NCI-H226 (cell line): ENCODE data around the gene SLC19A1.

Experiments used
- DNase-seq: peaks from one replicate; pipeline ENCODE4 v3.0.0-alpha.2; 2015

Gene SLC19A1

DNA sequence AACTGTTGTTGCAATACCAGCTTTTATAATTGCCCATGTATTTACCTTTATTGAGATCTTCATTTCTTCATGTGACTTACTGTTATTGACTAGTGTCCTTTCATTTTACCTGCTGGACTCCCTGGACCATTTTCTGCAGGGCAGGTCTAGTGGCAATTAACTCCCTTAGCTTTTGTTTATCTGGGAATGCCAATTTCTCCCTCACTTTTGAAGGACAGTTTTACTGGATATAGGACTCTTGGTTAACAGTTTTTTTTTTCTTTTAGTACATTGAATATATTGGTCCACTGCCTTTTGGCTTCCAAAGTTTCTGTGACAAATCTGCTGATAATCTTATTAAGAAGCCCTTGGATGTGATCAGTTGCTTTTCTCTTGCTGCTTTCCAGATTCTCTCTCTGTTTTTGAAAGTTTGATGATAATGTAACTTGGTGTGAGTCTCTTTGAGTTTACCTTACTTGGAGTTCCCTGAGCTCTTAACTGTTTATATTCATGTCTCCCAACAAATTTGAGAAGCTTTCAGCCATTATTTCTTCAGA, 80.4 kb downstream of the SLC19A1 start:
- no peak for DNase-seq

DNA sequence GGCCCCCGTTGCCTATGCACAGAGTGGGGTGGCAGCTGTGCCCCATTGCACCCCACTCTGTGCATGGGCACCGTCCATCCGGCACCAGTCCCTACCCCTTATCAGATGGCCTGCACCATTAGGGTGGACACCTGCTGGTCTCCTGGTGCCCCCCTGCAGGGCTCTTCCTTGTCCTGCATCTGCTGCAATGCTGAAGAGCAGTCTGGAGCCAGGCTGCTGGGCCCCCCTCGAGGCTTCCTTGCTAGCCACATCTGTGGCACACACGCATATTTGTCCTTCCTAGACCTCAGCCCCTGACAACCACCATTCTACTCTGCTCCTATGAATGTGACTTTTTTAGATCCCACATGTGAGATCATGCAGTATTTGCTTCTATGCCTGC, 80.9 kb downstream of the SLC19A1 start:
- no peak for DNase-seq

DNA sequence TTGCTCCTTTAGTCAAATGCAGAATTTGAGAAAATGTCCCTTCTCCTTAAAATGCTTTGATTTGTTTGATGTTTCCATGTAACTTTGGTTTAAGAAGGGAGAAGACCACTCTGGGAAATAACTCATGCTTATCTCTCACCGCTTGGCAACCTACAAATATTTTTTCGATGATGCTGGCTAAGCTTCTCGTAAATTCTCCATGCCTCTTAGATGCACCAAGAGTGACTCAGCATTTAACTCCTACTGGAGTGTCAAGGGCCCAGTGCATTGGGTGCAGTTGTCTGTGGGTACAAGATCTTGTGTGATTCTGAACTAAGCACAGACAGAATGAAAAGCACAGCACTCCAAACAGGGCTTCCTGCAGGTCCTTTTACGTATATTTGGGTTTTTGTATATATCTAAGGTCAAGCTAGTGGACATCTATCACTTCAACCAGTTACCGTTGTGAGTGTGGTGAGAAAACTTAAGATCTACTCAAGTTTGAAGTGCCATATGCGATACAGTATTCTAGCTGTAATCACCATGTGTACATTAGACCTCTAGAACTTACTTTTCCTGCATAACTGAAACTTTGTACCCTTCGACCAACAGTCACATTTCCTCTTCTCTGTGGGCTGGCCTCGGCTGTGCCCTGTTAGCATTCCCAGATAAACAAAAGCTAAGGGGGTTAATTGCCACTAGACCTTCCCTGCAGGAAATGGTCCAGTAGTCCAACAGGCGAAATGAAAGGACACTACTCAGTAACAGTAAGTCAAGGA, 81.5 kb downstream of the SLC19A1 start:
- DNase-seq = peak; percentile 84

DNA sequence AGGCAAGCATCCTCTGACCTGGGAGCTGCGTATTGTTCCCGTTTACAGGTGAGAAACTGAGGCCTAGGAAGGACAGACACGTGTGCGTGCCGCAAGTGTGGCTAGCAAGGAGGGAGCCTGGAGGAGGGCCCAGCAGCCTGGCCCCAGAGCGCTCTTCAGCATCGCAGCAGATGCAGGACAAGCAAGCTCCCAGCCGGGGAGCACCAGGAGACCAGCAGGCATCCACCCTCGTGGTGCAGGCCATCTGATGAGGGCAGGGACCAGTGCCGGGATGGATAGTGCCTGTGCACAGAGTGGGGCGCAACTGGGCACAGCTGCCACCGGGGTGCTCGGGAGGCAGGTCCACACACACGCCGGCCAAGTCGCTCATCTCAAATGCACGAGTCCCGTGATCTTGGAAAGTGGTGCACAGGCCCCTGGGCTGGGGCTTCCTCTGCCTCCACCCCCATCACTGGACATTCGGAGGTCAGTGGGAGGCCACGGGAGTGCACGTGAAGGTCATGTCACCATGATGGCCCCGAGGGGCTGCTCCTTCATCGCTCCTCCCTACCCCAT, 82.2 kb downstream of the SLC19A1 start:
- DNase-seq = no peak

DNA sequence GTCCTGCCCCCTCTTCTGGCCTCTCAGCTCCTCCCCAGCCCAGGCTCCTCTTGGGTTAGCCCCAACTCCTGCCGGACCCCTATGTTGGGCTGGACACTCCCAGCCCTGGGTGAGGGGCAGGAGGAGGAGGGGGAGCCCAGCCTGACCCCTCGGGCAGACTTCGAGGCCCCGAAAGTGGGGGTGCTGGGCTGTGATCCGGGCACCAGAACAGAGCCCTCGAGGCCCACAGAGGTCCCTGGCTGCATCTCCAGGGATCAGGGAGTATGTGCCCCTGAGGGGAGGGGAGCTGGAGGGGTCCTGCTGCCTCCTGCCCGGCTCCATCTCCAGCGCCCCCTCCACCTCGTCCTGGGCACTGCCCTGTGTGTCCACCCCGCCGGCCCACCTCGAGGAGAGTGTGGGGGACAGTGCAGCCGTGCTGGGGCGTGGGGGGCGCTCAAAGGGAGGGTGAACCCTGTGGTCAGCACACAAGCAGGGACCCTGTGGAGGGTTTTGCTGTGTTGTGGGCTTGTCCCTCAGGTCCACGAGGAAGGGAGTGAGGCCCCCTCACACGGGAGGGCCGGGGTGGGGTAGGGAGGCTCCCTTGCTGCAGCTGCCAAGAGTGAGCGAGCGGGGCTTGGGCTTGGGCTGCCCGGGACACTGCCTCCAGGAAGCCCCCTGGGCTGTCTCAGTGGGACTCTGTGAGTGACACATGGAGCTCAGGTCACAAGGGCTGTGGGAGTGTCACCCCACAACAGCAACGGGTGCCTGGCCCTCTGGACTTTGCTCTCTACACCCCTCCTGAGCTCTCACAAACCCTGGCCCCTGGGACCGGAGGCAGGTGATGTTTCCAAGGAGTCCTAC, 82.8 kb downstream of the SLC19A1 start:
- no peak for DNase-seq

DNA sequence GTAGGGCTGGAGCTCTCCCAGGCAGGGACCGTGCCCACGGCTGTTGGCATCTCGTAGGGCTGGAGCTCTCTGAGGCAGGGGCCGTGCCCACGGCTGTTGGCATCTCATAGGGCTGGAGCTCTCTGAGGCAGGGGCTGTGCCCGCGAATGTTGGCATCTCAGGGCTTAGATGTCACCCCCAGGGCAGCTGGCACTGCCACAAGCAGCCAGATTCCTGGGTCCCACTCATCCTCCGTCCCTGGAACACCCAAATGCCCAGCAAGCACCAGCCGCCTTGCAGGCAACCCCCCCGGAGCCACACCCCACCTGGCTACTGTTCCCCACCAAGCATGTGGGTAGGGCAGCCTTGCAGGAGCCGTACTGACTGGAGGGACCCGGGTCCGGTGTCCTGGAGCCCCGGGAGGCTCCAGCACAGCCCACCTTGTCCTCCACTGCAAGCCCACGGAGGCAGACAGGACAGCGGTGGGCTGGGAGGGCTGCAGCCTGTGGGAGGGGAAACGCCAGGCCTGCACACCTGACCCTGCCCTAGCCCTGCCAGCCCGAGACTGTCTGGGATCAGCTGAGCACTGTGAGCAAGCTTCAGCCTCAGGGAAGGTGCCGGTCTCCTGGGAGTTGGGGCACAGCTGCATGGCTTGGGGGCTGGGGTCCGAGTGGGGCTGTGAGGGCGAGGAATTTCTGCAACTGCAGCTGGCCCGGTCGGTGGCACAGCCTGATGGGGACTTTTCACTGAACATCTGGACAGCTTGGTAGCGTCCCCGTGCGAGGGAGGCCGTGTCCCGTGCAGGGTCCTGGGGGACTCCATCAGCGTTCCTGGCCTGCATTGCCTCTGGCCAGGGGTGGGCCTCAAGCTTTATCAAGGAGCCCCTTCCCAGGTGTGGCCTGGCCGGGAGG, 83.7 kb downstream of the SLC19A1 start:
- DNase-seq = no peak

DNA sequence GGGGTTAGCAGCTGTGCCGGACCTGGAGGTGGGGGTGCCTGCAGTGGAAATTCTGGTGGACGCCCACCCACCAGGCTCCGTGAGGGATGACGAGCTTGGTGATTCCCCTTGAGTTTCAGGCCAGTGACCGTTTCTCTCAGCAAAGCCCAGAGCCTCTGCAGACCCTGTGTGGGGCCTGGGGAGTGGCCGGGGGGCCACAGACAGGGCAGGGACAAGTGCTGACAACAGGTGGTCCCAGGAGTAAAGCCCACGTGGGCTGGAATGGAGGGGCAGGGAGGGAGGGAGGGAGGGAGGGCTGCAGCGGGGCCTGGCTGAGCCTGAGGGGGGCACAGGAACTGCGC, 84.4 kb downstream of the SLC19A1 start:
- no peak for DNase-seq

DNA sequence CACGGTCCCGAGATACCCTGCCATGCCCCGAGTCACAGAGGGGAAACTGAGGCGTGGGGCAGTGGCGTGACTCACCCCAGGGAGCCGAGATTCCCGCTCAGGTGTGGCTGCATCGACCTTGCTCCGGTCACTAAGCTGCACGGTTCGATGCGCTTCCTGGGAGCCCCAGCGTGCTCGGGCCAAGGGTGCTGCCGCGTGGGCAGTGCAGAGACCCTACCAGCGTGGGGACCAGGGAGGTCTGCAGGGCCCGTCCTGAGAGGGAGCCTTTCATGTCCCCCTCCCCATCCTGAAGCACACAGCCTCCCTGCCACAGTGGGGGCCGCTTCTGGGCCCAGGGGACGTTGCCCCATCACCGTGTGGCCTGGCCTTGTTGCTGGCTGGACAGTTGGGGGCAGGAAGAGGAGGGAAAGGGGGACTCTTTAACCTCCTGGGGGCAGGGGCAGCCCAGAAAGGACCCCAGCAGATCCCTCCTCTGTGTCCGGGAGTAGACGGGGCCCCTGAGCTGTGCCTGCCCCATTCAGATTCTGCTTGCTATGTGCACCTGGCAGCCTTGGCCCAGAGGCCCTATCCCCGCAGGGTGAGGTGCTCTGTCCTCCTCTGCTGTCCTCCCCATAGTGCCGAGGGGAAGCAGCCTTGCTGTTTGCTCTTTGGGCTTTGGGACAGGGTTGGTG, 84.9 kb downstream of the SLC19A1 start:
- no peak for DNase-seq

DNA sequence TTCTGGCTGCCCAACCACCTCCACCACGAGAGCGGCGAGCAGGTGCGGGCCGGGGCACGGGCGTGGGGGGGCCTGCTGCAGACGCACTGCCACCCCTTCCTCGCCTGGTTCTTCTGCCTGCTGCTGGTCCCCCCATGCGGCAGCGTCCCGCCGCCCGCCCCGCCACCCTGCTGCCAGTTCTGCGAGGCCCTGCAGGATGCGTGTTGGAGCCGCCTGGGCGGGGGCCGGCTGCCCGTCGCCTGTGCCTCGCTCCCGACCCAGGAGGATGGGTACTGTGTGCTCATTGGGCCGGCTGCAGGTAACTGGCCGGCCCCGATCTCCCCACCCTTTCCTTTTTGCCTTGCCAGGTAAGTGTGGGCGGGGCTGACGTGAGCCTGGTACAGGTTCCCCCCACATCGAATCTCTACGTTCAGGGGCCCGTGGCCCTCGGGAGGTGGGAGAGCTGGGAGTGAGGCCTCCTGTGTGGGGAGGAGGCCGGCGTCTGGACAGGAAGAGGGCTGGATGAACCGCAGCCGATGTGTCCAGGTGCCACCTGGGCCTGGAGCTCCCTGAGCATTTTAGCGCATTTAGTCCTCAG, 85.6 kb downstream of the SLC19A1 start:
- no peak for DNase-seq

DNA sequence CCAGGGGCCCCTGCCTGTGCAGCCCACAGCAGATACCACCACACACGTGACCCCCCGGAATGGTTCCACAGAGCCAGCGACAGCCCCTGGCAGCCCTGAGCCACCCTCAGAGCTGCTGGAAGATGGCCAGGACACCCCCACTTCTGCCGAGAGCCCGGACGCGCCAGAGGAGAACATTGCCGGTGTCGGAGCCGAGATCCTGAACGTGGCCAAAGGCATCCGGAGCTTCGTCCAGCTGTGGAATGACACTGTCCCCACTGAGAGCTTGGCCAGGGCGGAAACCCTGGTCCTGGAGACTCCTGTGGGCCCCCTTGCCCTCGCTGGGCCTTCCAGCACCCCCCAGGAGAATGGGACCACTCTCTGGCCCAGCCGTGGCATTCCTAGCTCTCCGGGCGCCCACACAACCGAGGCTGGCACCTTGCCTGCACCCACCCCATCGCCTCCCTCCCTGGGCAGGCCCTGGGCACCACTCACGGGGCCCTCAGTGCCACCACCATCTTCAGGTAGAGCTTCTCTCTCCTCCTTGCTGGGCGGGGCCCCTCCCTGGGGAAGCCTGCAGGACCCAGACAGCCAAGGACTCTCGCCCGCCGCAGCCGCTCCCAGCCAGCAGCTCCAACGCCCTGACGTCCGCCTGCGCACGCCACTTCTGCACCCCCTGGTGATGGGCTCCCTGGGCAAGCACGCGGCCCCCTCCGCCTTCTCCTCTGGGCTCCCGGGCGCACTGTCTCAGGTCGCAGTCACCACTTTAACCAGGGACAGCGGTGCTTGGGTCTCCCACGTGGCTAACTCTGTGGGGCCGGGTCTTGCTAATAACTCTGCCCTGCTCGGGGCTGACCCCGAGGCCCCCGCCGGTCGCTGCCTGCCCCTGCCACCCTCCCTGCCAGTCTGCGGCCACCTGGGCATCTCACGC, 86.3 kb downstream of the SLC19A1 start:
- DNase-seq = no peak

DNA sequence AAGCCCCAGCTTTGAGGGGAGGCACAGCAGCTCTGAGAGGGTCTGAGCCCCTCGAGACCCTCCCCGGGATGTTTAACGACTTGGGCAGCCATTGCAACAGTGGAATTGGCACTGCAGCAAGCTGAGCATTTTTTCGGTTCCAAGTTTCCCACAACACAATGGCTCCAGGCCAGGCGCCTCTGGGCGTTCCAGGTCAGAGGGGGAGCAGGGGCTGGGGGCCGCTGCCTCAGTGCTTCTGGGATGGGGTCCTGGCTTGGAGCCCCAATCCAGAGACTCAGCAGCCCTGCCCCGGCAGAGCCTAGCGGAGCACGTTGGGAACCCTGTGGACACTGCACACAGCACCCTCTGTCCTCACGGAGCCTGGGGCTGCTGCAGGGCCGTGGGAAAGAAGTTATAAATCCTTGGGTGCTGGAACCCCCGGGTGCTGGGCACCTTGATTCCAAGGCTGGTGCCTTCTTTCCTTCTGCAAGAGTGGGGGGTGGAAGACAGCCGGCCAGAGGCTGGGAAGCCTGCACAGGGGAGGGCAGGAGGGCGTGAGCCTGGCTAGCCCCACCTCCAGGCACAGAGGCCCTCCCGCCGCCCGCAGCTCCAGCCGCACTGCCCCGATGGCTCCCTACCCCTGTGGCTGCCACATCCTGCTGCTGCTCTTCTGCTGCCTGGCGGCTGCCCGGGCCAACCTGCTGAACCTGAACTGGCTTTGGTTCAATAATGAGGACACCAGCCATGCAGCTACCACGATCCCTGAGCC, 87.1 kb downstream of the SLC19A1 start:
- peak; percentile 69 for DNase-seq

DNA sequence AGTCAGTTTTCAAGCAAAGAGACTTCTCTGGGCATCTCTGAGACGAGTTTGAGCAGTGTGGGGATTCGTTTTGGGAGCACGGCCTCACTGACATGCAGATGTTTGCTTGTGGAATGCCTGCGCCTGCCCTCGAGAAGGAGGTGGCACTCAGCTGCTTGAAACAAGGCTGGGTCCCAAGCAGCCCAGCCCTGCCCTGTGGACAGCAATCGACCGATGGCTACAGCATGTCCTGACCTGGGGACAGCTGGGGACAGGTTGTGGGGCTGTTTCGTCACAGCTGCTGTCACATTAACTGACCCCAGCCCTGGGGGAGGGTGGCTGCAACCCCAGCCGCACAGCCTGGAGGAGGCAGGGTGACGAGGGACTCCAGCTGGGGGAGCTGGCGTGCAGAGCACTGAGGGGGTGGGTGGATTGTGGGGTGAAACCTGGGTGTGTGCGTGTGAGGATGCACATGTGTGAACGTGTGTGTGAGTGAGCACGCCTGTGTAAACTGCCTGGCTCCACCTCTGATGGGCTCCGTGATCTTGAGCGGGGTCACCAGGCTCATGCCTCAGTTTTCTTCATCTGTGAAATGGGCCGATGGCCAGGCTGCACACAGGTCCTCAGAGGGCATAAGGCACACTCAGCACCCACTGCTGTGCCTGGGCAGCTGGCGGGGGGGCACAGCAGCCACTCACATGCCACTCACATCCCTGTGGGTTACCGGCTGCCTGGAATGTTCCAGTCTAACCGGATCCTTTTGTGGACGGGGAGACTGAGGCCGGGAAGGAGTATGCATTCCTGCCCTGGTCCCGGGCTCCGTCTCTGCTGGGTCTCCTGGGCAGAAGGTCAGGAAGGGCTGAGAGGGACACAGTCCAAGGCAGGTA, 87.9 kb downstream of the SLC19A1 start:
- DNase-seq = no peak

DNA sequence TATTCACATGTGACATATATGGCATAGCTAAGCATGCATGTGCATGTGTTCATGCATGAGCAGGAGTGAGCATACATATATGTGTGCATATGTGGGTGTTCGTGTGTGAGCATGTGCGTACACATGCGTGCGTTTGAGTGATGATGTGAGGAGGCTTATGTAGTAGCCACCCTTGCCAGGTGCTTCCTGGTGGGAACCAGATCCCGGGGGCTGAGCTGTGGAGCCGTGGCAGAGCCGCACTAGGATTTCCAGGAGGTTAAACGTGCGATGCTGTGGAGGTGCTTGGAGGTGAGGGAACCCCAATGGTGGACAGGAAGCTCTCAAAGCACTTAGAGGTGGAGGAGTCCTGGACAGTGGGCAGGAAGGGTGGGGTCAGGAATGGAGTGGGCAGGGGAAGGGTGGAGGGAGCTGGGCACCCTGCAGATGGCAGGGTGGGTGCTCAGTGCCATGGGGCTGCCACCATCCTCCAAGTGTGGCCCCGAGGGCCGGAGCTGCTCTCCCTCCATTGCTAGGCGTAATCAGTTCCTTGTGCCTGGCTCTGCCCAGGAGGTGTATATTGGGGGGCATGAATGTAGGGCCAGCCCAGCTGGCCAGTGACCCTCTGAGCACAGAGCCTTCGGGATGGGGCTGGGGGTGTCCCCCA, 88.8 kb downstream of the SLC19A1 start:
- no peak for DNase-seq

DNA sequence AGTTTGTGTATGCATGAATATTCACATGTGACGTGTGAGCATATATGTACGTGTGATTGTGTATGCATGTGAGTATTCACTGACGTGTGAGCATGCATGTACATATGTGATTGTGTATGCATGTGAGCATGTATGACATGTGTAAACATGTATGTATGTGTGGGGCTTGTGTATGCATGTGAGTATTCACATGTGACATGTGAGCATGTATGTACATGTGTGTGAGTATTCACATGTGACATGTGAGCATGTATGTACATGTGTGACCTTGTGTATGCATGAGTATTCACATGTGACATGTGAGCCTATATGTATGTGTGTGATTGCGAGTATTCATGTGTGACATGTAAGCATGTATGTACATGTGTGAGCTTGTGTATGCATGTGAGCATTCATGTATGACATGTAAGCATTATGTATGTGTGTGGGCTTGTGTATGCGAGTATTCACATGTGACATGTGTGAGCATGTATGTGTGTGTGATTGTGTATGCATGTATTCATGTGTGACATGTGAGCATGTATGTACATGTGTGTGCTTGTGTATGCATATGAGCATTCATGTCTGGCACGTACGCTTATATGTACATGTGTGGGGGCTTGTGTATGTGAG, 89.4 kb downstream of the SLC19A1 start:
- no peak for DNase-seq

DNA sequence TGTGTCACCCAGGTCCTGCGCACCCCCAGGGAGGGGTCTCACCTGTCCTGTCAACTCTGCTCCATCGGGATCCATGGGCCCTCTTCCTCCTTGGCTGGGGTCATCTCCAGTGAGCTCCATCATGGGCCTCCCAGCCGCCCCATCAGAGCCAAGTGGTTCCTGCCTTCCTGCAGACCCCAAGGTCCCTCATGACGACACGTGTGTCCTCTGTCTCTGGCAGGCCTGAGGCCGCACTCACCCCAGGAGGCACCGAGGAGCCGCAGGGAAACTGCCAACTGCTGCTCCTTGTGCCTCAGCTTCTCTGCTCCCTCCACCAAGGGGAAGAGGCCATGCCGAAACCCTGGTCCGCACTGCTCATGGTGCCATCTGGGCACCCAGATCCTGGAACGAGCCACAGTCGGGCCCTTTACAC, 90.5 kb downstream of the SLC19A1 start:
- no peak for DNase-seq

DNA sequence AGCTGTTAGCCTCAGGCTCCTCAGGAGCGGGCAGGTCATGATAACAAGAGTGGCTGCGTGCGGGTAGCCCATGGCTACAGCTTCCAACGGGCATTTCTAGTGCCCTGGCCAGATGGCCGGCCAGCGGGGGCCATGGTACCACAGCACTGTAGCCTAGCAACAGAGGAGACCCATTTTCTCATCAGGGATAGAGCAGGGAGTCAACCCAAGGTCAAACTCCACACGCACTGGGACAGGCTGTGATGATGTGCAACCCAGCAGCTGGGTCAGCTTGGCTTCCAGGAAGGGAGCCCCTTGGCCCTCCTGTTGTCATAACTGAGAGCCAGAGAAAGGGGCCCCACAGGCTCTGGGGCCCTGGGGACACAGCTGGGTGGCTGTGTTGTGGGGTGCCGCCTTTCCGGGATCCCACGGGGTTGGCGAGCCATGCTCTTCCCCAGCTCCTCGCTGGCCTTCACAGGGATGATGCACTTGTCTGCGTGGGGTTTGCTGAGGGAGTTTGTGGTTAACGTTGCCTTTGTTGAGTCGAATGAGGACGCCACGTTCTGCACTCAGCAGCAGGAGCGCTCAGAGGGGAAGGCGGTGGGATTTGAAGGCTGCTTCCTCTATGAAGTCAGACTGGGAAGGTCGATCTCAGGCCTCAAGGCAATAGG, 91.0 kb downstream of the SLC19A1 start:
- no peak for DNase-seq

DNA sequence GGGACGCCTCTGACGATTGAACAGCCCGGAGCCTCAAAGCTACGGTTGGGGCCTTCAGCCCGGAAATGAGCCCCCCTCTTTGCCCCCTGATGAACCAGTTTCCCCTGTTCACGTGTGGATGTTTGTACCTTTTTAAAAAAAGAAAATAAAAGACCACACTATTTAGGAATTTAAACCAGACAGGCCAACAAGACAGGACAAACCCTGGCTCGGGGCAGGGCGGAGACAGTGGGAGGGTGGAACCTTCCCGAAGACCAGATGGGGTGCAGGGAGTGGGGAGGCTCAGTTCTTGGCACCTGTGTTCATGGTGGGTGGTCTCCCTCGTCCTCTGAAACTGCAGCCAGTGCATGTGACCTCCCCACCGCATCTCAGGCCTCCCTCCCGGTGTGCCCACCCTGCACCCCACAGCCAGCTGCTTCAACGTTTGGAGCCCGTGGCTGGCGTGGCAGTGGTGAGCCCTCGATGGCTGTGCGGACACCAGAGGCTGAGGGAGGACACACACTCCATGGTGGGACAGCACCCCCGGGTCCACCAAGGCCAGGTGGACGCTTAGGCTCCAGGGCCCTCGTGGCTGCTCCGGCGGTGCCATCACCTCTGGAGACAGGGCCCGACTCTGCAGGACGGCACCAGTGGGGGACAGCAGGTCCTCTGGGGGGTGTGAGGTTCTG, 91.7 kb downstream of the SLC19A1 start:
- DNase-seq = no peak
